Measurements from ENCODE around the gene SRPRB.

SRPRB gene

GRCh38 chr3:133863911-133864310 is 58.3 kb downstream of the SRPRB start:
- no peak for TF ChIP-seq CTCF (conservative IDR thresholded peaks at IDR 0.05)
- TF ChIP-seq ZFX (IDR thresholded peaks at IDR 0.05), result no peak
- H3K27ac ChIP-seq, result peak overlapping the region; percentile 33

GRCh38 chr3:133864616-133865015 is 59.0 kb downstream of the SRPRB start:
- TF ChIP-seq CTCF (conservative IDR thresholded peaks at IDR 0.05), result no peak
- TF ChIP-seq ZFX (IDR thresholded peaks at IDR 0.05), result no peak
- peak overlapping the region; percentile 33 for H3K27ac ChIP-seq

GRCh38 chr3:133865136-133865855 is 59.7 kb downstream of the SRPRB start:
- no peak overlapping the region for H3K27ac ChIP-seq
- TF ChIP-seq CTCF (conservative IDR thresholded peaks at IDR 0.05) (no peak), ZFX (IDR thresholded peaks at IDR 0.05) (no peak)

- TF ChIP-seq CTCF (conservative IDR thresholded peaks at IDR 0.05) (no peak), ZFX (IDR thresholded peaks at IDR 0.05) (no peak)
- H3K27ac ChIP-seq, result no peak overlapping the region
These were observed 60.5 kb downstream of the SRPRB start for GRCh38 chr3:133866141-133866540.

DNA sequence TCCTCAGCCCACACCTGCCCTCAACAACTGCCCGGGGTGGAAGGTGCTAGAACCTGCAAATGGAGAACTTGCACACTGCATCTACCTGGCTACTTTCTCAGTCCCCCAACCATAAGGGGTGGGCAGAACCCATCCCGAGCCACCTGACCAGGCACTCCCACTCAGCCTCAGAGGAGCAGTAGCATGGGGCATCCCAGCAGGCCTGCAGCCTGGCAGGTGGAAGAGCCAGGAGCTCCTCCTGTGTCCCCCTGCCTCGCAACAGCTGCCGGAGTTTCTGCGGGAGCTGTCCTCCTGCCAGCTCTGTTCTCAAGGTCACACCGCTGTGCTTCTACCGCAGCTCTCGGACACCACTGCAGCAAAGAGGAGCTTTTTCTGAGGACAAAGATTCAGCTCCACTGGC is 62.6 kb downstream of the SRPRB start:
- TF ChIP-seq CTCF (conservative IDR thresholded peaks at IDR 0.05) (no peak), ZFX (IDR thresholded peaks at IDR 0.05) (no peak)
- no peak overlapping the region for H3K27ac ChIP-seq

GRCh38 chr3:133868758-133869475 is 63.3 kb downstream of the SRPRB start:
- no peak overlapping the region for H3K27ac ChIP-seq
- TF ChIP-seq ZFX (IDR thresholded peaks at IDR 0.05), result no peak
- no peak for TF ChIP-seq CTCF (conservative IDR thresholded peaks at IDR 0.05)

DNA sequence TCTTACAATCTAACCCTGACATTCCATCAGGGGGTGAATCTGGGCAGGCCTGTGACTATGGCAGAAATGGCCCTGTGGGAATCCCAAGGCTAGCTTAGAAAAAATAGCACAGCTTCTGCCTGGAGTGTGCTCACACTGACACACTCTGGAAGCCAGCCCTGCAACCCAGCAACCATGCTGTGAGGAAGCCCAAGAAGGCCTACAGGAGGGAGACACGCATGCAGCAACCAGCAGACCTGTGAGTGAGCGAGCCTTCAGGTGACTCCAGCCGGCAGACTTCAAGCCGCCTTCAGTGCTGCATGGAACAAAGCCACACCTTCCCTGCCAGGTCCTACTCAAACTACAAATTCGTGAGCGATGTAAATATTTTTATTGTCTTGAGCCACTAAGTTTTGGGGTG is 64.0 kb downstream of the SRPRB start:
- no peak overlapping the region for H3K27ac ChIP-seq
- TF ChIP-seq CTCF (conservative IDR thresholded peaks at IDR 0.05) (no peak), ZFX (IDR thresholded peaks at IDR 0.05) (no peak)
